Muscle of leg (tissue), 11 donors: ENCODE measurements around the gene TSPAN17. TPM values are rescaled to one million over a fixed set of nuclear protein-coding genes. Genes with fewer than 3 reads are reported as not detected.

ENCODE experiments used
- DNase-seq: peaks from one replicate; pipeline ENCODE4 v3.0.0; 2013
- H3K27ac ChIP-seq: one replicate; pipeline ENCODE4 v1.5.1; 2013; ENCODE audit warnings: mild to moderate bottlenecking, low read length, control low read depth
- H3K27me3 ChIP-seq: one replicate; pipeline ENCODE4 v1.6.1; 2013; ENCODE audit warnings: low read length; ENCODE audit not compliant: control insufficient read depth, insufficient read depth
- H3K36me3 ChIP-seq: one replicate; pipeline ENCODE4 v1.6.1; 2013; ENCODE audit warnings: low read length; ENCODE audit not compliant: control insufficient read depth, insufficient read depth
- H3K4me1 ChIP-seq: one replicate; pipeline ENCODE4 v1.6.1; 2013; ENCODE audit warnings: low read length; ENCODE audit not compliant: control insufficient read depth, insufficient read depth
- H3K4me3 ChIP-seq: one replicate; pipeline ENCODE4 v1.5.1; 2013; ENCODE audit warnings: low read length, control low read depth
- H3K9me3 ChIP-seq: replicated peaks from 2 replicates; pipeline ENCODE4 v1.6.1; 2013; ENCODE audit warnings: low read depth, low read length; ENCODE audit not compliant: control insufficient read depth
- WGBS: methylation state at CpG from one replicate; pipeline ENCODE4 v1.1.5; 2013; ENCODE audit warnings: missing lambda C conversion rate; ENCODE audit not compliant: insufficient coverage; 5-methylcytosine and 5-hydroxymethylcytosine counted together
- polyA plus RNA-seq, 8 donors: library from polyadenylated mRNA; unstranded; fragments of 120-200 nt; gene quantifications; one replicate each; pipeline versions ENCODE4 v1.2.1 to v1.2.3, GENCODE V29; 2013; ENCODE audit warnings: inconsistent platforms in 1 of 8, low replicate concordance in 1 of 8; ENCODE audit not compliant: insufficient read length in 8 of 8, insufficient read depth in 1 of 8
- total RNA-seq: library from RNA; stranded (reverse); fragments of 120-200 nt; gene quantifications from one replicate; pipeline ENCODE4 v1.2.4, GENCODE V29; 2013

TSPAN17 gene
- total and polyA plus RNA-seq, 9 donors = 15.5 to 35.6 (median 26.9) TPM

GRCh38 chr5:176629853-176630680, 17.2 kb upstream of the TSPAN17 start, which contains the start of the genes EIF4E1B and SNCB:
TSS of gene EIF4E1B (plus strand) at chr5:176630675. CDS start at chr5:176642788, 12,113 bp downstream.
TSS of gene SNCB (minus strand) at chr5:176630534. CDS start at chr5:176629654, 880 bp downstream.
- peak; percentile 54 for DNase-seq
- Histone ChIP-seq H3K4me3 (no peak within 1 kb of the TSS), H3K4me1 (peaks cover 10% of the 10 kb centered on the region), H3K27ac (no peak within 1 kb of the TSS), H3K9me3 (no peaks in the 10 kb centered on the region), H3K27me3 (peaks cover 93% of the 10 kb centered on the region), H3K36me3 (no peaks in the 10 kb centered on the region)
- WGBS = under 1% methylated on average over 89 of the region's 94 CpGs

- H3K9me3 ChIP-seq = no peaks in the 10 kb centered on the region
- H3K27ac ChIP-seq = no peak overlapping the region
- H3K4me1 ChIP-seq = peaks cover 10% of the 10 kb centered on the region
- DNase-seq = no peak
- no peak overlapping the region for H3K4me3 ChIP-seq
- WGBS = 1% methylated on average over 15 of the region's 20 CpGs
- H3K27me3 ChIP-seq = peaks cover 91% of the 10 kb centered on the region
- no peaks in the 10 kb centered on the region for H3K36me3 ChIP-seq
Observed at GRCh38 chr5:176630681-176631222, 16.5 kb upstream of the TSPAN17 start.

GRCh38 chr5:176631383-176632200, 15.7 kb upstream of the TSPAN17 start:
- Histone ChIP-seq H3K36me3 (no peaks in the 10 kb centered on the region), H3K9me3 (no peaks in the 10 kb centered on the region), H3K27ac (no peak overlapping the region), H3K27me3 (peaks cover 87% of the 10 kb centered on the region), H3K4me3 (no peak overlapping the region), H3K4me1 (peaks cover 13% of the 10 kb centered on the region)
- no peak for DNase-seq
- 74% methylated on average over 5 of the region's 7 CpGs for WGBS

GRCh38 chr5:176632745-176633144, 14.5 kb upstream of the TSPAN17 start:
- 88% methylated on average over 1 of the region's 2 CpGs for WGBS
- Histone ChIP-seq H3K36me3 (no peaks in the 10 kb centered on the region), H3K4me3 (no peak overlapping the region), H3K27me3 (peaks cover 87% of the 10 kb centered on the region), H3K27ac (no peak overlapping the region), H3K4me1 (peaks cover 13% of the 10 kb centered on the region), H3K9me3 (no peaks in the 10 kb centered on the region)
- no peak for DNase-seq

GRCh38 chr5:176633598-176633997, 13.7 kb upstream of the TSPAN17 start:
- Histone ChIP-seq H3K36me3 (no peaks in the 10 kb centered on the region), H3K4me3 (no peak overlapping the region), H3K4me1 (peaks cover 13% of the 10 kb centered on the region), H3K9me3 (no peaks in the 10 kb centered on the region), H3K27me3 (peaks cover 82% of the 10 kb centered on the region), H3K27ac (no peak overlapping the region)
- 6% methylated on average over 6 of the region's 6 CpGs for WGBS
- no peak for DNase-seq

- H3K27me3 ChIP-seq = peaks cover 56% of the 10 kb centered on the region
- 21% methylated on average over 3 of the region's 9 CpGs for WGBS
- H3K9me3 ChIP-seq = no peaks in the 10 kb centered on the region
- no peaks in the 10 kb centered on the region for H3K36me3 ChIP-seq
- peaks cover 11% of the 10 kb centered on the region for H3K4me1 ChIP-seq
- H3K27ac ChIP-seq = no peak overlapping the region
- no peak overlapping the region for H3K4me3 ChIP-seq
- no peak for DNase-seq
Observed at GRCh38 chr5:176636426-176636825, 10.9 kb upstream of the TSPAN17 start.

- H3K9me3 ChIP-seq = no peaks in the 10 kb centered on the region
- H3K27me3 ChIP-seq = peaks cover 45% of the 10 kb centered on the region
- WGBS = 48% methylated on average over 4 of the region's 4 CpGs
- H3K36me3 ChIP-seq = no peaks in the 10 kb centered on the region
- DNase-seq = no peak
- H3K4me3 ChIP-seq = no peak overlapping the region
- H3K4me1 ChIP-seq = peaks cover 11% of the 10 kb centered on the region
- no peak overlapping the region for H3K27ac ChIP-seq
Observed at GRCh38 chr5:176637556-176637955, 9.7 kb upstream of the TSPAN17 start.

GRCh38 chr5:176638437-176638836, 8.8 kb upstream of the TSPAN17 start:
- no peaks in the 10 kb centered on the region for H3K36me3 ChIP-seq
- no peak overlapping the region for H3K27ac ChIP-seq
- H3K9me3 ChIP-seq = no peaks in the 10 kb centered on the region
- H3K27me3 ChIP-seq = peaks cover 36% of the 10 kb centered on the region
- 76% methylated on average over 3 of the region's 3 CpGs for WGBS
- H3K4me1 ChIP-seq = peaks cover 11% of the 10 kb centered on the region
- H3K4me3 ChIP-seq = no peak overlapping the region
- DNase-seq = no peak

- no peak overlapping the region for H3K27ac ChIP-seq
- H3K4me1 ChIP-seq = peaks cover 11% of the 10 kb centered on the region
- WGBS = no CpG with 5 or more reads among the region's 4 CpGs
- peaks cover 29% of the 10 kb centered on the region for H3K27me3 ChIP-seq
- H3K4me3 ChIP-seq = no peak overlapping the region
- no peak for DNase-seq
- no peaks in the 10 kb centered on the region for H3K9me3 ChIP-seq
- H3K36me3 ChIP-seq = no peaks in the 10 kb centered on the region
Observed at GRCh38 chr5:176639208-176639607, 8.1 kb upstream of the TSPAN17 start.

GRCh38 chr5:176639981-176640380, 7.3 kb upstream of the TSPAN17 start:
- H3K36me3 ChIP-seq = no peaks in the 10 kb centered on the region
- H3K27me3 ChIP-seq = peaks cover 25% of the 10 kb centered on the region
- H3K27ac ChIP-seq = no peak overlapping the region
- H3K9me3 ChIP-seq = no peaks in the 10 kb centered on the region
- WGBS = 50% methylated on average over 4 of the region's 4 CpGs
- peak; percentile 63 for DNase-seq
- H3K4me3 ChIP-seq = no peak overlapping the region
- peaks cover 11% of the 10 kb centered on the region for H3K4me1 ChIP-seq
